ENCODE data around the gene ABCB8.

The ABCB8 gene

GRCh38 chr7:151066273-151066974 is 38.2 kb downstream of the ABCB8 start:
- no peak for DNase-seq (ENCODE audit: extremely low spot score, insufficient read length, low read depth)
- FAIRE-seq: no peak

GRCh38 chr7:151068069-151068773 is 40.0 kb downstream of the ABCB8 start:
- FAIRE-seq (no peak), DNase-seq (ENCODE audit: extremely low spot score, insufficient read length, low read depth) (no peak)

- FAIRE-seq (no peak), DNase-seq (ENCODE audit: extremely low spot score, insufficient read length, low read depth) (no peak)
Observed at GRCh38 chr7:151069841-151070573, 41.8 kb downstream of the ABCB8 start.

DNA sequence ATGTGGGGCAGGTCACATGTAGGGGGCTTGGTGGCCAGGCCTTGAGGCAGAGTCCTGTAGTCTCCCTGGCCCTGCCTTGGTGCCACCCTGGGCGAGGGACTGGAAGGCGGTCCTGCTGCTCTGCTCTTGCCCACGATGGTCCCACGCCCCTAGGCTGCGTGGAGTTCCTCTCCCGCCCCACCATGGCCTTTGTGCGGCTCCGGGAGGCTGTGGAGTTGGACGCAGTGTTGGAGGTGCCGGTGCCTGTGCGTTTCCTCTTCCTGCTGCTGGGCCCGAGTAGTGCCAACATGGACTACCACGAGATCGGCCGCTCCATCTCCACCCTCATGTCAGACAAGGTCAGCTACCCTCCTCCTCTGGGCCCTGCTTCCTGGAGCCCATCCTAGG is 42.3 kb downstream of the ABCB8 start:
- DNase-seq (ENCODE audit: extremely low spot score, insufficient read length, low read depth) (no peak), FAIRE-seq (no peak)

GRCh38 chr7:151071032-151071866 is 43.0 kb downstream of the ABCB8 start:
- FAIRE-seq (no peak), DNase-seq (ENCODE audit: extremely low spot score, insufficient read length, low read depth) (no peak)

DNA sequence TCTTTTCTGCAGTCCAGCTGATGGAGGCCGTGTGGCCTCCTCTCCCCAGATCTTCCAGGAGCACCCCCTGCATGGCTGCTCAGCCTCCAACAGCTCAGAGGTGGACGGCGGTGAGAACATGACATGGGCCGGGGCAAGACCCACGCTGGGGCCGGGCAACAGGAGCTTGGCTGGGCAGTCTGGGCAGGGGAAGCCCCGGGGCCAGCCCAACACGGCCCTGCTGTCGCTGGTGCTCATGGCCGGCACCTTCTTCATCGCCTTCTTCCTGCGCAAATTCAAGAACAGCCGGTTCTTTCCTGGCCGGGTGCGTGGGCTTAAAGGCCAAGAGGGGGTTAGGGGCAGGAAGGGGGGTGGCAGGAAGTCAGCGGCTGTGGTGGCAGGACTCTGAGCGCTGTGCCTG is 45.7 kb downstream of the ABCB8 start:
- no peak for DNase-seq (ENCODE audit: extremely low spot score, insufficient read length, low read depth)
- no peak for FAIRE-seq

DNA sequence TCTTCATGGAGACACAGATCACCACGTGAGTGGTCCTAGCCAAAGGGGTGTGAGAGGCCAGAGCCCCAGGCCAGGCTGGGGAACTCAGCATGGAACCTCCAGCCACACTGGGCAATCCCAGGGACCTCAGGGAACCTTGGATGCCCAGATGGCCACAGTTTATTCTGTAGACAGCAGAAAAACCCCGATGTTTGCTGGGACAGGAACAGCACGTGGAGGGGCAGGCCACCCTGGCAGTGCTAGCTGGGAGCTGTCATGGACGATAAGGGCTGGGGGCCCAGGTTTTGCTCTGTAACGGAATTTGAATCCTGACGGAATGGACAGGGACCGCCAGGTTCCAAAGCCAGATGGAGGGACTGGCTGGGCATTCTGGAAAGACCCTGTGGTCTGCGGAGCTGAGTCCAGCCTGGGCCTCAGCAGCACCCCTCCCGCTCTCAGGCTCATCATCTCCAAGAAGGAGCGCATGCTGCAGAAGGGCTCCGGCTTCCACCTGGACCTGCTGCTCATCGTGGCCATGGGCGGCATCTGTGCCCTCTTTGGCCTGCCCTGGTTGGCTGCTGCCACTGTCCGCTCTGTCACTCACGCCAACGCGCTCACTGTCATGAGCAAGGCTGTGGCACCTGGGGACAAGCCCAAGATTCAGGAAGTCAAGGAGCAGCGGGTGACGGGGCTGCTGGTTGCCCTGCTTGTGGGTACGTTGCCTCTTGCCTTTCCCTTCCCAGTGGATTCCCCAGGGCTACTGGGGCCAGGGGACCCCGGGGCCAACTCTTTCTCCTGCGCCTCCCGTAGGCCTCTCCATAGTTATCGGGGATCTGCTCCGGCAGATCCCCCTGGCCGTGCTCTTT is 46.8 kb downstream of the ABCB8 start:
- no peak for DNase-seq (ENCODE audit: extremely low spot score, insufficient read length, low read depth)
- FAIRE-seq: no peak

GRCh38 chr7:151075662-151075971 is 47.4 kb downstream of the ABCB8 start:
- FAIRE-seq (no peak), DNase-seq (ENCODE audit: extremely low spot score, insufficient read length, low read depth) (no peak)

DNA sequence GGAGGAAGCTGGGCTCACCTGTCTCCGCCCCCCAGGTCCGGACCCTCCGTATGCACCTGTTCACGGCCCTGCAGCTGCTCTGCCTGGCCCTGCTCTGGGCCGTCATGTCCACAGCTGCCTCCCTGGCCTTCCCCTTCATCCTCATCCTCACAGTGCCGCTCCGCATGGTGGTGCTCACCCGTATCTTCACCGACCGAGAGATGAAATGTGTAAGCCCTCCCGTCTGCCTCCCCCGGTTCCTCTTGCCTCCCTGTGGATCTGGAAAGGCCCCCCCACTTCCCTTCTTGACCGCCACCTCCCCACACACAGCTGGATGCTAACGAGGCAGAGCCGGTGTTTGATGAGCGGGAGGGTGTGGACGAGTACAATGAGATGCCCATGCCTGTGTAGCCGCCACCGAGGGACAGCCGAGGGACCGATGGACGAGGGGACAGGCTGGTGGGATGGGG is 47.8 kb downstream of the ABCB8 start:
- FAIRE-seq: no peak
- no peak for DNase-seq (ENCODE audit: extremely low spot score, insufficient read length, low read depth)

GRCh38 chr7:151076863-151077704 is 48.8 kb downstream of the ABCB8 start:
- no peak for FAIRE-seq
- no peak for DNase-seq (ENCODE audit: extremely low spot score, insufficient read length, low read depth)

GRCh38 chr7:151077705-151078232 is 49.5 kb downstream of the ABCB8 start:
- FAIRE-seq (no peak), DNase-seq (ENCODE audit: extremely low spot score, insufficient read length, low read depth) (no peak)

- DNase-seq (ENCODE audit: extremely low spot score, insufficient read length, low read depth): no peak
- no peak for FAIRE-seq
Observed at GRCh38 chr7:151078233-151079040, 50.2 kb downstream of the ABCB8 start.

- DNase-seq (ENCODE audit: extremely low spot score, insufficient read length, low read depth) (no peak), FAIRE-seq (no peak)
Observed at GRCh38 chr7:151079199-151079910, 51.1 kb downstream of the ABCB8 start.

- DNase-seq (ENCODE audit: extremely low spot score, insufficient read length, low read depth) (no peak), FAIRE-seq (no peak)
Observed at GRCh38 chr7:151080067-151080521, 51.8 kb downstream of the ABCB8 start.

DNA sequence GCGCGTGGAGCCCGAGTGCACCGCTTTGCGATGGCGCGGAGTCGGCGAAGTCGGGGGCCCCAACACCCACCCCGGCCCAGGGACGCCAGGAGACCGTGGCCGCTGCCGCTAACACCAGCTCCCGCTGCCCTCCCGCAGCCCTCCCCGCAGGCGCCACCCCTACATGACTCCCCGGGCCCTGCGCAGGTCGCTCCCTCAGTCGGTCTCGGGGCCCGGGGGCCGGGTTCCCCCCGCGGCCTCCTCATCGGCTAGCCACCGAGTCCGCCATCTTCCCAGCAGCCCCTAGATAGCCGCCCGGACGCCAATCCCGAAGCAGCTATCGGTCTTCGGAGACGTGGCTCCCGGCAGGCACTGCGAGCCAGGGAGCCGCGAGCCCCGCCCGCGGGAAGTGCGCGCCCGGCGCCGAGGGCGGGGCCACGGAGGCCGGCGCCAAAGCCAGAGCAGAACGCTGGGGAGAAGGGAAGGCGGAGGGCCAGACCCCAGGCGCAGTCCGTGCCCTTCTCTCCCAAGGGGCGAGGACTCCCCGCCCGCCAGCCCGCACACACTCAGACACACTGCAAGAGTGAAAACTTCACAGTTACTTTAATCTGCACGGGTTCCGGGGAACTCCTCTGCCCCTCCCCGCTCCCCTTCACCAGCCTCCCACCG is 52.4 kb downstream of the ABCB8 start, which contains the start of gene FASTK:
Gene FASTK (minus strand): TSS at position 288 of the 648 bp plus-strand sequence. CDS start 43 bp downstream, at position 245.
- peak; percentile 92 for FAIRE-seq

More for the DNA sequence above, 52.4 kb downstream of the ABCB8 start, which contains the start of gene FASTK:
- DNase-seq (ENCODE audit: extremely low spot score, insufficient read length, low read depth): peak; percentile 93

All from GM18507 (cell line).